PC-9 (cell line): ENCODE measurements around the gene CD1D. TPM values are rescaled to one million over a fixed set of nuclear protein-coding genes. Genes with fewer than 3 reads are reported as not detected.

Experiments used
- BruUV-seq: library from RNA; stranded (reverse); fragments of 400-500 nt; replicated peaks from 2 replicates; lab custom pipeline; 2021; lab: Mats Ljungman, UMichigan
- CTCF ChIA-PET: fragments of 300-600 bp; sonication (Branson Sonifier 250); formaldehyde crosslinking; loops from one replicate; lab custom pipeline; 2022; ENCODE audit warnings: antibody characterized with exemption; lab: Charles Lee
- POLR2A ChIA-PET: fragments of 300-600 bp; sonication (Branson Sonifier 250); formaldehyde crosslinking; loops from one replicate; lab custom pipeline; 2022; ENCODE audit warnings: antibody characterized with exemption; ENCODE audit not compliant: unreplicated experiment; lab: Charles Lee
- DNase-seq, 2 experiments: peaks; one replicate each; pipeline versions ENCODE4 v3.0.0 to v3.0.0-alpha.2; 2015 to 2022; ENCODE audit warnings: mixed read lengths in 1 of 2
- H2AFZ ChIP-seq: fragments of 200-600 bp; sonication (generic); 2 replicates; pipeline ENCODE4 v1.8.1; 2017; ENCODE audit warnings: antibody characterized with exemption
- H3F3A ChIP-seq: fragments of 200-600 bp; sonication (generic); 2 replicates; pipeline ENCODE4 v1.8.1; 2017; ENCODE audit warnings: antibody characterized with exemption, mild to moderate bottlenecking, low read depth; ENCODE audit not compliant: insufficient read depth
- H3K27ac ChIP-seq: fragments of 200-600 bp; sonication (generic); 2 replicates; pipeline ENCODE4 v1.6.1; 2016; ENCODE audit warnings: mixed run types
- H3K27me3 ChIP-seq: fragments of 200-600 bp; sonication (generic); 2 replicates; pipeline ENCODE4 v1.6.1; 2016; ENCODE audit warnings: low read depth, mixed run types; ENCODE audit not compliant: insufficient read depth
- H3K36me3 ChIP-seq: fragments of 200-600 bp; sonication (generic); 2 replicates; pipeline ENCODE4 v1.6.1; 2016; ENCODE audit warnings: low read depth, mixed run types
- H3K4me1 ChIP-seq: fragments of 200-600 bp; sonication (generic); replicated peaks from 2 replicates; pipeline ENCODE4 v1.6.1; 2016; ENCODE audit warnings: mixed run types; ENCODE audit not compliant: insufficient read depth
- H3K4me2 ChIP-seq: fragments of 200-600 bp; sonication (generic); 2 replicates; pipeline ENCODE4 v1.6.1; 2017; ENCODE audit warnings: mixed run types
- H3K4me3 ChIP-seq: fragments of 200-600 bp; sonication (generic); 2 replicates; pipeline ENCODE4 v1.6.1; 2016; ENCODE audit warnings: mixed run types
- H3K79me2 ChIP-seq: fragments of 200-600 bp; sonication (generic); 2 replicates; pipeline ENCODE4 v1.6.1; 2017; ENCODE audit warnings: low read depth, mixed run types
- H3K9me2 ChIP-seq: fragments of 200-600 bp; sonication (generic); 2 replicates; pipeline ENCODE4 v1.8.1; 2017; ENCODE audit warnings: mild to moderate bottlenecking; ENCODE audit not compliant: insufficient read depth
- H3K9me3 ChIP-seq: fragments of 200-600 bp; sonication (generic); 2 replicates; pipeline ENCODE4 v1.8.1; 2016; ENCODE audit warnings: low read depth; ENCODE audit not compliant: insufficient read depth
- H4K20me1 ChIP-seq: fragments of 200-600 bp; sonication (generic); 2 replicates; pipeline ENCODE4 v1.8.1; 2017; ENCODE audit not compliant: insufficient read depth
- CTCF ChIP-seq: fragments of 200-600 bp; sonication (generic); conservative IDR thresholded peaks from 2 replicates; pipeline ENCODE4 v1.6.1; 2017; ENCODE audit warnings: mixed run types, antibody characterized with exemption, mild to moderate bottlenecking, moderate library complexity
- EZH2 ChIP-seq: fragments of 200-600 bp; sonication (generic); IDR thresholded peaks from 2 replicates; pipeline ENCODE4 v1.8.0; 2017; ENCODE audit warnings: antibody characterized with exemption, low read depth
- intact Hi-C: fragments of 100-400 bp; cut with micrococcal nuclease; formaldehyde crosslinking; loops from one replicate; pipeline ENCODE4 v1.10.0; 2022; ENCODE audit not compliant: unreplicated experiment
- total RNA-seq: library from RNA; stranded (reverse); gene quantifications from 2 replicates; pipeline ENCODE4 v1.2.3, GENCODE V29; 2021

Gene CD1D
- total RNA-seq, 1 experiment from 2014 or later = not detected

GRCh38 chr1:158147401-158147800 is 33.3 kb upstream of the CD1D start:
- H3F3A ChIP-seq = no peaks in the 10 kb centered on the region
- no peaks in the 10 kb centered on the region for H3K4me1 ChIP-seq
- POLR2A ChIA-PET = no interaction called here
- no peak overlapping the region for H2AFZ ChIP-seq
- TF ChIP-seq EZH2 (no peak), CTCF (no peak)
- H3K4me2 ChIP-seq = no peak overlapping the region
- peaks cover 54% of the 10 kb centered on the region for H3K27me3 ChIP-seq
- CTCF ChIA-PET = no interaction called here
- no peaks in the 10 kb centered on the region for H3K9me3 ChIP-seq
- H3K27ac ChIP-seq = no peak overlapping the region
- H3K4me3 ChIP-seq = no peak overlapping the region
- no peaks in the 10 kb centered on the region for H3K36me3 ChIP-seq
- BruUV-seq = no TSS peak
- intact Hi-C loops = no loop called here
- no peaks in the 10 kb centered on the region for H3K9me2 ChIP-seq
- no peaks in the 10 kb centered on the region for H4K20me1 ChIP-seq
- DNase-seq = no peak
- no peaks in the 10 kb centered on the region for H3K79me2 ChIP-seq

GRCh38 chr1:158147869-158148268 is 32.8 kb upstream of the CD1D start:
- Histone ChIP-seq H3F3A (no peaks in the 10 kb centered on the region), H3K4me3 (no peak overlapping the region), H3K27ac (no peak overlapping the region), H3K4me2 (no peak overlapping the region), H3K27me3 (peaks cover 59% of the 10 kb centered on the region), H3K4me1 (no peaks in the 10 kb centered on the region), H3K79me2 (no peaks in the 10 kb centered on the region), H3K9me2 (no peaks in the 10 kb centered on the region), H3K36me3 (no peaks in the 10 kb centered on the region), H2AFZ (no peak overlapping the region), H4K20me1 (no peaks in the 10 kb centered on the region), H3K9me3 (no peaks in the 10 kb centered on the region)
- CTCF ChIA-PET = no interaction called here
- DNase-seq = no peak
- POLR2A ChIA-PET = no interaction called here
- no TSS peak for BruUV-seq
- intact Hi-C loops = no loop called here
- TF ChIP-seq EZH2 (no peak), CTCF (no peak)

GRCh38 chr1:158148468-158148867 is 32.2 kb upstream of the CD1D start:
- Histone ChIP-seq H3K9me3 (no peaks in the 10 kb centered on the region), H3K4me3 (no peak overlapping the region), H3K79me2 (no peaks in the 10 kb centered on the region), H3F3A (no peaks in the 10 kb centered on the region), H2AFZ (no peak overlapping the region), H3K9me2 (no peaks in the 10 kb centered on the region), H3K4me2 (no peak overlapping the region), H3K4me1 (no peaks in the 10 kb centered on the region), H3K27me3 (peaks cover 65% of the 10 kb centered on the region), H3K27ac (no peak overlapping the region), H3K36me3 (no peaks in the 10 kb centered on the region), H4K20me1 (no peaks in the 10 kb centered on the region)
- TF ChIP-seq CTCF (no peak), EZH2 (no peak)
- ChIA-PET CTCF (no interaction called here), POLR2A (no interaction called here)
- BruUV-seq = no TSS peak
- intact Hi-C loops = no loop called here
- DNase-seq = no peak
